Measurements from ENCODE around the gene CPTP.

Gene CPTP

GRCh38 chr1:1338278-1338677, 13.7 kb downstream of the CPTP start:
- no peak for DNase-seq

GRCh38 chr1:1340185-1340584, 15.6 kb downstream of the CPTP start:
- DNase-seq: no peak

- no peak for DNase-seq
Measured at GRCh38 chr1:1340791-1341548, 16.4 kb downstream of the CPTP start.

GRCh38 chr1:1341549-1342021, 17.0 kb downstream of the CPTP start:
- DNase-seq: no peak

- DNase-seq: no peak
Measured at GRCh38 chr1:1342061-1342562, 17.5 kb downstream of the CPTP start.

GRCh38 chr1:1342584-1343115, 18.0 kb downstream of the CPTP start:
- no peak for DNase-seq

- no peak for DNase-seq
Measured at GRCh38 chr1:1343811-1344421, 19.3 kb downstream of the CPTP start.

GRCh38 chr1:1344655-1345361, 20.2 kb downstream of the CPTP start:
- no peak for DNase-seq

GRCh38 chr1:1345384-1345783, 20.8 kb downstream of the CPTP start:
- DNase-seq: no peak

GRCh38 chr1:1345860-1346500, 21.4 kb downstream of the CPTP start:
- no peak for DNase-seq

GRCh38 chr1:1346501-1346890, 21.9 kb downstream of the CPTP start:
- no peak for DNase-seq

- no peak for DNase-seq
Measured at GRCh38 chr1:1347026-1347595, 22.5 kb downstream of the CPTP start.

GRCh38 chr1:1347663-1348419, 23.2 kb downstream of the CPTP start:
- no peak for DNase-seq

- DNase-seq: peak; percentile 0
Measured at GRCh38 chr1:1348420-1349255, 24.0 kb downstream of the CPTP start.

GRCh38 chr1:1349256-1350012, 24.8 kb downstream of the CPTP start, which contains the start of gene DVL1:
Gene DVL1, minus strand, starts transcription at chr1:1349418. Its CDS starts 353 bp downstream, at chr1:1349065.
- peak; percentile 1 for DNase-seq

- DNase-seq: no peak
Measured at GRCh38 chr1:1351511-1352427, 27.2 kb downstream of the CPTP start.

GRCh38 chr1:1352786-1353388, 28.3 kb downstream of the CPTP start:
- DNase-seq: no peak
